GM12891 (cell line): ENCODE results near the gene LTBR.

Source experiments
- POLR2A ChIP-seq: IDR thresholded peaks from 2 replicates; pipeline ENCODE4 v1.6.1; 2011; ENCODE audit warnings: low read depth, low read length, control low read depth
- POLR2AphosphoS5 ChIP-seq: IDR thresholded peaks from 2 replicates; pipeline ENCODE4 v1.6.1; 2011; ENCODE audit warnings: low read depth, low read length, control low read depth
- SPI1 ChIP-seq: IDR thresholded peaks from 2 replicates; pipeline ENCODE4 v1.6.1; 2011; ENCODE audit warnings: low read depth, low read length, control low read depth

DNA sequence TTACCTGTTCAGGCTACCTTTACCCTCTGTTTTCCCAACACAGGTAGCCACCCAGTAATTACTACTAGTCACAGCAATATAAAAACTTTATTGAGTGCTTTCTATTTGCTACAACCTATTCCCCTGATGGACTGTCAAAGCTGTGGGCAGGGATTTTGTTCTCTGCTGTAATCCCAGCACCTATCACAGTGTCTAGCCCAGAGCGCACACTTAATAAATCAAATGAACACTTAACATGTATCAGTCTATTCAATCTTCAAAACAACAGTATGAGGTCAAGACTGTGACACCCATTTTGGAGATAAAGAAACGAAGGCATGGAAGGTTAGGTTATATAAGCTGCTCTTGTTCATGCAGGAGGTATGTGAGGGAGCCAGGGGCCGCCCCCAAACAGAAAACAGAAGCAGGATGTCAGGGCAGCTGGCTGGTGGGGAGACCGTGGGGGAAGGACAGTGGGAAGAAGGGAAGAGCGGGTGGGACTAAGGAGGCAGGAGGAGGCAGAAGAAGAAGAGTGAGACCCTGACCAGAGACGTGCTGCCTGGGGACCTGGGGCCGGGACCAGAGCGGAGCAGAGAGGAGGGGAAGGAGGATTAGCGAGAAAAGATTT, 43.8 kb upstream of the LTBR start:
- TF ChIP-seq POLR2AphosphoS5 (no peak), POLR2A (no peak), SPI1 (no peak)
